Naive thymus-derived CD4-positive, alpha-beta T cell (primary cell): Measurements from ENCODE around the gene PIP4K2A. TPM values are rescaled to one million over a fixed set of nuclear protein-coding genes. Genes with fewer than 3 reads are reported as not detected.

Experiments used
- ATAC-seq: fragments of 150-1000 bp; cut with Tn5 transposase; 2 replicates; pipeline ENCODE4 v1.10.0; 2021; ENCODE audit warnings: mild to moderate bottlenecking, moderate library complexity
- CTCF ChIA-PET: fragments of 350-600 bp; sonication (Branson Sonifier 250); formaldehyde crosslinking; loops from one replicate; lab custom pipeline; 2021; ENCODE audit warnings: antibody characterized with exemption; lab: Charles Lee
- POLR2A ChIA-PET: fragments of 350-600 bp; sonication (Branson Sonifier 250); formaldehyde crosslinking; loops from one replicate; lab custom pipeline; 2021; ENCODE audit warnings: antibody characterized with exemption, inconsistent platforms; lab: Charles Lee
- DNase-seq, 9 donors: peaks; one replicate each; pipeline versions ENCODE4 v3.0.0 to v3.0.0-alpha.2; 2020 to 2022; ENCODE audit warnings: mixed read lengths in 1 of 9
- H3K27ac ChIP-seq: one replicate; pipeline ENCODE4 v1.7.0; 2013; ENCODE audit warnings: mild to moderate bottlenecking, low read depth, low read length, moderate library complexity
- H3K27me3 ChIP-seq, 2 donors: one replicate each; pipeline ENCODE4 v1.7.0; 2013; ENCODE audit warnings: low read length in 2 of 2, mild to moderate bottlenecking in 2 of 2, moderate library complexity in 2 of 2; ENCODE audit not compliant: control insufficient read depth in 2 of 2, insufficient read depth in 2 of 2
- H3K36me3 ChIP-seq, 3 experiments: 1 replicate in 2 of 3; 2 replicates in 1 of 3; pipeline ENCODE4 v1.7.0; 2013; ENCODE audit warnings: low read length in 3 of 3, mild to moderate bottlenecking in 3 of 3, moderate library complexity in 1 of 3; ENCODE audit not compliant: insufficient read depth in 3 of 3, control insufficient read depth in 2 of 3
- H3K4me1 ChIP-seq, 2 donors: one replicate each; pipeline ENCODE4 v1.7.0; 2013; ENCODE audit warnings: low read length in 2 of 2, mild to moderate bottlenecking in 2 of 2, moderate library complexity in 1 of 2; ENCODE audit not compliant: control insufficient read depth in 2 of 2, insufficient read depth in 2 of 2
- H3K4me3 ChIP-seq: 2 replicates; pipeline ENCODE4 v1.7.0; 2013; ENCODE audit warnings: mild to moderate bottlenecking, low read length
- H3K9me3 ChIP-seq, 3 experiments: 1 replicate in 2 of 3; 2 replicates in 1 of 3; pipeline ENCODE4 v1.7.0; 2013; ENCODE audit warnings: low read length in 3 of 3; ENCODE audit not compliant: control insufficient read depth in 2 of 3
- H3K27ac Mint-ChIP-seq, 9 donors: one replicate each; pipeline ENCODE4 v1.8.0; 2020 to 2022; ENCODE audit warnings: mixed read lengths in 9 of 9, mild to moderate bottlenecking in 8 of 9, moderate library complexity in 5 of 9, inconsistent platforms in 2 of 9
- H3K27me3 Mint-ChIP-seq, 5 donors: one replicate each; pipeline ENCODE4 v1.8.0; 2021 to 2022; ENCODE audit warnings: mixed read lengths in 5 of 5, mild to moderate bottlenecking in 1 of 5
- H3K36me3 Mint-ChIP-seq, 5 donors: one replicate each; pipeline ENCODE4 v1.8.0; 2020 to 2022; ENCODE audit warnings: mixed read lengths in 5 of 5, mild to moderate bottlenecking in 3 of 5, inconsistent platforms in 1 of 5
- H3K4me1 Mint-ChIP-seq, 7 donors: one replicate each; pipeline ENCODE4 v1.8.0; 2020 to 2022; ENCODE audit warnings: mixed read lengths in 7 of 7, mild to moderate bottlenecking in 3 of 7, inconsistent platforms in 1 of 7
- H3K4me3 Mint-ChIP-seq, 10 donors: one replicate each; pipeline ENCODE4 v1.8.0; 2020 to 2022; ENCODE audit warnings: mild to moderate bottlenecking in 10 of 10, mixed read lengths in 10 of 10, moderate library complexity in 6 of 10, inconsistent platforms in 2 of 10
- H3K9me3 Mint-ChIP-seq, 11 donors: one replicate each; pipeline ENCODE4 v1.8.0; 2020 to 2022; ENCODE audit warnings: mixed read lengths in 11 of 11, mild to moderate bottlenecking in 4 of 11, inconsistent platforms in 1 of 11, moderate library complexity in 1 of 11
- intact Hi-C, 2 donors: fragments of 100-400 bp; cut with micrococcal nuclease; formaldehyde crosslinking; loops; one replicate each; pipeline ENCODE4 v1.15.1; 2023
- polyA plus RNA-seq, 2 donors: library from polyadenylated mRNA; unstranded; fragments of 300-500 nt; fragmentation: Illumina TruSeq; gene quantifications; one replicate each; pipeline ENCODE4 v1.2.3, GENCODE V29; 2021
- total RNA-seq, 6 experiments: library from RNA in 5 of 6; stranded (reverse) in 5 of 6; gene quantifications; 1 replicate in 5 of 6; 2 replicates in 1 of 6; pipeline ENCODE4 v1.2.3 and lab custom pipeline; 2021 to 2026

PIP4K2A gene
- total and polyA plus RNA-seq, 7 experiments from 2014 or later, result 40.9 to 152 (median 134) TPM

GRCh38 chr10:22560913-22561239, 153.5 kb downstream of the PIP4K2A start:
- peaks cover 0 to 43% (median 25%) of the 10 kb centered on the region in 3 experiments for H3K36me3 ChIP-seq
- Mint-ChIP-seq H3K27me3 (no peaks in the 10 kb centered on the region), H3K4me3 (no peak overlapping the region), H3K27ac (peak overlapping the region in 1 of 9 donors; percentile 43), H3K4me1 (peaks cover 6 to 24% (median 15%) of the 10 kb centered on the region in 7 donors), H3K9me3 (no peaks in the 10 kb centered on the region), H3K36me3 (peaks cover 7 to 59% (median 16%) of the 10 kb centered on the region in 5 donors)
- no peak overlapping the region for H3K27ac ChIP-seq
- CTCF ChIA-PET, result interaction anchor here (0.8 kb wide), 1 partner anchor 10 kb away, joined by 3 read pairs; no protein-coding TSS in a partner anchor
- POLR2A ChIA-PET, result no interaction called here
- H3K27me3 ChIP-seq, result no peaks in the 10 kb centered on the region
- DNase-seq (no peak), ATAC-seq (no peak)
- peaks cover 0 to 6% of the 10 kb centered on the region in 2 donors for H3K4me1 ChIP-seq
- H3K9me3 ChIP-seq, result no peaks in the 10 kb centered on the region
- intact Hi-C loops, result no loop called here
- H3K4me3 ChIP-seq, result no peak overlapping the region

- Histone ChIP-seq H3K4me1 (peaks cover 0 to 6% of the 10 kb centered on the region in 2 donors), H3K27me3 (no peaks in the 10 kb centered on the region), H3K4me3 (no peak overlapping the region), H3K36me3 (peaks cover 0 to 43% (median 25%) of the 10 kb centered on the region in 3 experiments), H3K9me3 (no peaks in the 10 kb centered on the region), H3K27ac (no peak overlapping the region)
- H3K27ac Mint-ChIP-seq, result peak overlapping the region in 1 of 9 donors; percentile 25
- no peak for DNase-seq
- ChIA-PET CTCF (interaction anchor here (0.8 kb wide), 1 partner anchor 9 kb away, joined by 3 read pairs; no protein-coding TSS in a partner anchor), POLR2A (no interaction called here)
- H3K27me3 Mint-ChIP-seq, result no peaks in the 10 kb centered on the region
- H3K36me3 Mint-ChIP-seq, result peaks cover 7 to 59% (median 16%) of the 10 kb centered on the region in 5 donors
- H3K4me1 Mint-ChIP-seq, result peaks cover 6 to 23% (median 15%) of the 10 kb centered on the region in 7 donors
- ATAC-seq, result no peak
- H3K9me3 Mint-ChIP-seq, result no peaks in the 10 kb centered on the region
- H3K4me3 Mint-ChIP-seq, result no peak overlapping the region
- intact Hi-C loops, result no loop called here
Observed at GRCh38 chr10:22560096-22560912, 154.1 kb downstream of the PIP4K2A start.

GRCh38 chr10:22557321-22557720, 157.1 kb downstream of the PIP4K2A start:
- Mint-ChIP-seq H3K4me3 (no peak overlapping the region), H3K36me3 (peaks cover 0 to 42% (median 4%) of the 10 kb centered on the region in 5 donors), H3K27me3 (no peaks in the 10 kb centered on the region), H3K27ac (peak overlapping the region in 1 of 9 donors; percentile 8), H3K4me1 (peaks cover 0 to 3% (median 0%) of the 10 kb centered on the region in 7 donors), H3K9me3 (no peaks in the 10 kb centered on the region)
- intact Hi-C loops, result loop anchor here in 1 of 2 donors (10.0 kb wide), 2 partner anchors 333 to 507 kb away; no protein-coding TSS in a partner anchor
- ChIA-PET POLR2A (no interaction called here), CTCF (no interaction called here)
- H3K27ac ChIP-seq, result no peak overlapping the region
- no peaks in the 10 kb centered on the region for H3K9me3 ChIP-seq
- no peak overlapping the region for H3K4me3 ChIP-seq
- no peaks in the 10 kb centered on the region for H3K4me1 ChIP-seq
- no peak for ATAC-seq
- no peaks in the 10 kb centered on the region for H3K27me3 ChIP-seq
- no peak for DNase-seq
- H3K36me3 ChIP-seq, result peaks cover 0 to 30% (median 21%) of the 10 kb centered on the region in 3 experiments

GRCh38 chr10:22556774-22557173, 157.6 kb downstream of the PIP4K2A start:
- no peak overlapping the region for H3K4me3 ChIP-seq
- Mint-ChIP-seq H3K27me3 (no peaks in the 10 kb centered on the region), H3K4me1 (peaks cover 0 to 7% (median 2%) of the 10 kb centered on the region in 7 donors), H3K9me3 (no peaks in the 10 kb centered on the region), H3K4me3 (no peak overlapping the region), H3K27ac (peak overlapping the region in 1 of 9 donors; percentile 12), H3K36me3 (peaks cover 0 to 40% (median 3%) of the 10 kb centered on the region in 5 donors)
- CTCF ChIA-PET, result no interaction called here
- peaks cover 0 to 30% (median 21%) of the 10 kb centered on the region in 3 experiments for H3K36me3 ChIP-seq
- ATAC-seq, result no peak
- no peaks in the 10 kb centered on the region for H3K9me3 ChIP-seq
- intact Hi-C loops, result loop anchor here in 1 of 2 donors (10.0 kb wide), 2 partner anchors 332 to 508 kb away; no protein-coding TSS in a partner anchor
- no peak overlapping the region for H3K27ac ChIP-seq
- POLR2A ChIA-PET, result no interaction called here
- DNase-seq, result no peak
- H3K27me3 ChIP-seq, result no peaks in the 10 kb centered on the region
- H3K4me1 ChIP-seq, result no peaks in the 10 kb centered on the region

- peaks cover 0 to 25% (median 20%) of the 10 kb centered on the region in 3 experiments for H3K36me3 ChIP-seq
Observed at GRCh38 chr10:22554461-22555182, 159.8 kb downstream of the PIP4K2A start.

GRCh38 chr10:22553452-22553995, 160.9 kb downstream of the PIP4K2A start:
- H3K36me3 Mint-ChIP-seq, result peaks cover 0 to 30% (median 12%) of the 10 kb centered on the region in 5 donors
- ChIA-PET POLR2A (no interaction called here), CTCF (interaction anchor here (0.6 to 1.1 kb wide), 3 partner anchors 436 to 578 kb away, joined by 3 to 4 read pairs (median 3); no protein-coding TSS in a partner anchor)
- H3K4me1 Mint-ChIP-seq, result peaks cover 0 to 16% (median 9%) of the 10 kb centered on the region in 7 donors
- H3K4me3 Mint-ChIP-seq, result no peak overlapping the region
- DNase-seq (no peak), ATAC-seq (no peak)
- intact Hi-C loops, result loop anchor here in 1 of 2 donors (5.0 to 10.0 kb wide), 4 partner anchors 236 to 511 kb away; partner anchors contain the start of gene COMMD3
- H3K27ac ChIP-seq, result no peak overlapping the region
- H3K9me3 Mint-ChIP-seq, result peaks cover 0 to 1% (median 0%) of the 10 kb centered on the region in 11 donors
- no peak overlapping the region for H3K27ac Mint-ChIP-seq
- H3K9me3 ChIP-seq, result no peaks in the 10 kb centered on the region
- peaks cover 3 to 22% (median 9%) of the 10 kb centered on the region in 3 experiments for H3K36me3 ChIP-seq
- no peaks in the 10 kb centered on the region for H3K27me3 Mint-ChIP-seq
- no peak overlapping the region for H3K4me3 ChIP-seq
- H3K27me3 ChIP-seq, result no peaks in the 10 kb centered on the region
- no peaks in the 10 kb centered on the region for H3K4me1 ChIP-seq

More at GRCh38 chr10:22554461-22555182, 159.8 kb downstream of the PIP4K2A start:
- POLR2A ChIA-PET, result no interaction called here
- intact Hi-C loops, result loop anchor here in 1 of 2 donors (5.0 to 10.0 kb wide), 4 partner anchors 237 to 510 kb away; partner anchors contain the start of gene COMMD3
- peaks cover 0 to 16% (median 9%) of the 10 kb centered on the region in 7 donors for H3K4me1 Mint-ChIP-seq
- Histone ChIP-seq H3K27ac (no peak overlapping the region), H3K4me1 (no peaks in the 10 kb centered on the region), H3K9me3 (no peaks in the 10 kb centered on the region), H3K27me3 (no peaks in the 10 kb centered on the region), H3K4me3 (no peak overlapping the region)
- CTCF ChIA-PET, result interaction anchor here (0.6 to 0.8 kb wide), 2 partner anchors 449 to 561 kb away, joined by 3 read pairs; no protein-coding TSS in a partner anchor
- ATAC-seq (no peak), DNase-seq (no peak)
- H3K36me3 Mint-ChIP-seq, result peaks cover 0 to 36% (median 7%) of the 10 kb centered on the region in 5 donors
- peaks cover 0 to 1% (median 0%) of the 10 kb centered on the region in 11 donors for H3K9me3 Mint-ChIP-seq
- H3K4me3 Mint-ChIP-seq, result no peak overlapping the region
- peak overlapping the region in 3 of 9 donors; percentile 36 to 73 (median 64) for H3K27ac Mint-ChIP-seq
- H3K27me3 Mint-ChIP-seq, result no peaks in the 10 kb centered on the region
